GM21515 (cell line): ENCODE data around the gene LAMC2.
"Not testable (repeated sequence)": the region's sequence is repeated elsewhere in the genome, so short reads cannot be mapped to it uniquely, and the experiment has no call there.

Source experiments
- ATAC-seq: cut with Tn5 transposase; IDR thresholded peaks from one replicate; pipeline ENCODE4 v1.9.1; 2021; ENCODE audit not compliant: unreplicated experiment

The LAMC2 gene

GRCh38 chr1:183236158-183236725, 50.2 kb downstream of the LAMC2 start:
- no peak for ATAC-seq

- no peak for ATAC-seq
These were observed 51.0 kb downstream of the LAMC2 start for GRCh38 chr1:183237046-183237445.

- ATAC-seq = no peak
These were observed 52.0 kb downstream of the LAMC2 start for GRCh38 chr1:183238071-183238470.

- no peak for ATAC-seq
These were observed 53.2 kb downstream of the LAMC2 start for GRCh38 chr1:183239220-183239742.

- no peak for ATAC-seq
These were observed 53.9 kb downstream of the LAMC2 start for GRCh38 chr1:183239793-183240525.

GRCh38 chr1:183240526-183240825, 54.4 kb downstream of the LAMC2 start:
- ATAC-seq = no peak

- not testable (repeated sequence) for ATAC-seq
These were observed 54.8 kb downstream of the LAMC2 start for GRCh38 chr1:183240853-183241252.

GRCh38 chr1:183241471-183241870, 55.4 kb downstream of the LAMC2 start:
- ATAC-seq = no peak

GRCh38 chr1:183242556-183242955, 56.5 kb downstream of the LAMC2 start:
- no peak for ATAC-seq

- no peak for ATAC-seq
These were observed 57.3 kb downstream of the LAMC2 start for GRCh38 chr1:183243161-183244050.

- ATAC-seq = no peak
These were observed 58.4 kb downstream of the LAMC2 start for GRCh38 chr1:183244466-183244865.

- no peak for ATAC-seq
These were observed 59.3 kb downstream of the LAMC2 start for GRCh38 chr1:183245357-183245756.

- ATAC-seq = no peak
These were observed 60.4 kb downstream of the LAMC2 start for GRCh38 chr1:183246436-183246835.

GRCh38 chr1:183247066-183247465, 61.0 kb downstream of the LAMC2 start:
- no peak for ATAC-seq

GRCh38 chr1:183247484-183247883, 61.4 kb downstream of the LAMC2 start:
- ATAC-seq = no peak

GRCh38 chr1:183247931-183248330, 61.9 kb downstream of the LAMC2 start:
- no peak for ATAC-seq

- ATAC-seq = no peak
These were observed 63.1 kb downstream of the LAMC2 start for GRCh38 chr1:183248989-183249691.

- ATAC-seq = no peak
These were observed 63.9 kb downstream of the LAMC2 start for GRCh38 chr1:183249941-183250452.

- ATAC-seq = no peak
These were observed 65.3 kb downstream of the LAMC2 start for GRCh38 chr1:183251101-183251958.

- ATAC-seq = no peak
These were observed 65.9 kb downstream of the LAMC2 start for GRCh38 chr1:183251959-183252450.
